Endometrial microvascular endothelial cells (primary cell): Measurements from ENCODE around the gene IGSF21. TPM values are rescaled to one million over a fixed set of nuclear protein-coding genes. Genes with fewer than 3 reads are reported as not detected.

Experiments used
- in situ Hi-C: cut with HindIII; loops from 2 replicates; pipeline ENCODE4 v1.10.0; 2017; ENCODE audit warnings: low sequenced_read_pairs, low pct_unique_long_range_greater_than_20kb; ENCODE audit errors: inconsistent ontology term
- total RNA-seq: library from RNA; depleted of rRNA; stranded (reverse); fragments of >200 nt; gene quantifications from one replicate; pipeline ENCODE4 v1.2.3, GENCODE V29; 2015; ENCODE audit errors: inconsistent ontology term

The IGSF21 gene
- total RNA-seq: not detected

- in situ Hi-C loops: no loop called here
Observed at GRCh38 chr1:18107369-18108298, at the start of gene IGSF21. TSS of gene IGSF21 (plus strand) at chr1:18107798. CDS start at chr1:18108129, 331 bp downstream.

GRCh38 chr1:18058206-18058921 lies 49.2 kb upstream of the IGSF21 start:
- in situ Hi-C loops: no loop called here

GRCh38 chr1:18058981-18059605 lies 48.5 kb upstream of the IGSF21 start:
- in situ Hi-C loops: no loop called here

GRCh38 chr1:18060366-18060765 lies 47.2 kb upstream of the IGSF21 start:
- in situ Hi-C loops: no loop called here

GRCh38 chr1:18062185-18062584 lies 45.4 kb upstream of the IGSF21 start:
- in situ Hi-C loops: no loop called here

- in situ Hi-C loops: no loop called here
Observed at GRCh38 chr1:18064534-18064933, 43.1 kb upstream of the IGSF21 start.

- in situ Hi-C loops: no loop called here
Observed at GRCh38 chr1:18066576-18066975, 41.0 kb upstream of the IGSF21 start.

- in situ Hi-C loops: no loop called here
Observed at GRCh38 chr1:18069903-18070302, 37.7 kb upstream of the IGSF21 start.

- in situ Hi-C loops: no loop called here
Observed at GRCh38 chr1:18072066-18072465, 35.5 kb upstream of the IGSF21 start.

- in situ Hi-C loops: no loop called here
Observed at GRCh38 chr1:18073066-18073642, 34.4 kb upstream of the IGSF21 start.

GRCh38 chr1:18077657-18078215 lies 29.9 kb upstream of the IGSF21 start:
- in situ Hi-C loops: no loop called here

GRCh38 chr1:18079941-18080735 lies 27.5 kb upstream of the IGSF21 start:
- in situ Hi-C loops: no loop called here

GRCh38 chr1:18085387-18086074 lies 22.1 kb upstream of the IGSF21 start:
- in situ Hi-C loops: no loop called here

- in situ Hi-C loops: no loop called here
Observed at GRCh38 chr1:18088077-18088594, 19.5 kb upstream of the IGSF21 start.

GRCh38 chr1:18089488-18089887 lies 18.1 kb upstream of the IGSF21 start:
- in situ Hi-C loops: no loop called here

- in situ Hi-C loops: no loop called here
Observed at GRCh38 chr1:18090636-18091035, 17.0 kb upstream of the IGSF21 start.

- in situ Hi-C loops: no loop called here
Observed at GRCh38 chr1:18091660-18092446, 15.7 kb upstream of the IGSF21 start.
